HG02642 (cell line): ENCODE results near the gene CTNND2.

Source experiments
- ATAC-seq: cut with Tn5 transposase; IDR thresholded peaks from one replicate; pipeline ENCODE4 v1.9.1; 2021; ENCODE audit warnings: mild to moderate bottlenecking; ENCODE audit not compliant: unreplicated experiment, poor library complexity

CTNND2 gene

GRCh38 chr5:11411621-11412020 is 492.6 kb downstream of the CTNND2 start:
- no peak for ATAC-seq

- ATAC-seq, result no peak
Measured at GRCh38 chr5:11407556-11408145, 496.6 kb downstream of the CTNND2 start.

- ATAC-seq, result no peak
Measured at GRCh38 chr5:11400316-11400715, 503.9 kb downstream of the CTNND2 start.

- ATAC-seq, result no peak
Measured at GRCh38 chr5:11398728-11399127, 505.5 kb downstream of the CTNND2 start.

- ATAC-seq, result no peak
Measured at GRCh38 chr5:11397549-11397948, 506.7 kb downstream of the CTNND2 start.

GRCh38 chr5:11396917-11397316 is 507.3 kb downstream of the CTNND2 start:
- no peak for ATAC-seq

- ATAC-seq, result no peak
Measured at GRCh38 chr5:11394933-11395332, 509.3 kb downstream of the CTNND2 start.

GRCh38 chr5:11390291-11390767 is 513.9 kb downstream of the CTNND2 start:
- no peak for ATAC-seq

GRCh38 chr5:11387382-11387781 is 516.9 kb downstream of the CTNND2 start:
- ATAC-seq, result no peak

GRCh38 chr5:11386398-11386797 is 517.8 kb downstream of the CTNND2 start:
- no peak for ATAC-seq

GRCh38 chr5:11385901-11386293 is 518.3 kb downstream of the CTNND2 start:
- ATAC-seq, result no peak

- ATAC-seq, result no peak
Measured at GRCh38 chr5:11385251-11385900, 518.9 kb downstream of the CTNND2 start.

GRCh38 chr5:11384441-11385250 is 519.6 kb downstream of the CTNND2 start:
- no peak for ATAC-seq

GRCh38 chr5:11383506-11384095 is 520.6 kb downstream of the CTNND2 start:
- ATAC-seq, result no peak

- no peak for ATAC-seq
Measured at GRCh38 chr5:11378461-11378860, 525.8 kb downstream of the CTNND2 start.

GRCh38 chr5:11377896-11378295 is 526.4 kb downstream of the CTNND2 start:
- ATAC-seq, result no peak

- ATAC-seq, result no peak
Measured at GRCh38 chr5:11372191-11372590, 532.1 kb downstream of the CTNND2 start.

GRCh38 chr5:11371021-11371420 is 533.2 kb downstream of the CTNND2 start:
- ATAC-seq, result no peak

- ATAC-seq, result no peak
Measured at GRCh38 chr5:11364531-11364930, 539.7 kb downstream of the CTNND2 start.

- no peak for ATAC-seq
Measured at GRCh38 chr5:11363631-11364178, 540.5 kb downstream of the CTNND2 start.

GRCh38 chr5:11361768-11362167 is 542.5 kb downstream of the CTNND2 start:
- ATAC-seq, result no peak
